Endodermal cell (in vitro differentiated cells): Measurements from ENCODE around the gene H6PD. TPM values are rescaled to one million over a fixed set of nuclear protein-coding genes. Genes with fewer than 3 reads are reported as not detected.

Source experiments
- DNase-seq: peaks from one replicate; pipeline ENCODE4 v3.0.0-alpha.2; 2017
- H3K27ac ChIP-seq: 2 replicates; pipeline ENCODE4 v1.5.1; 2013; ENCODE audit warnings: mild to moderate bottlenecking, low read depth, low read length, moderate library complexity
- H3K27me3 ChIP-seq: 2 replicates; pipeline ENCODE4 v1.6.1; 2013; ENCODE audit warnings: mild to moderate bottlenecking, low read length, moderate library complexity; ENCODE audit not compliant: insufficient read depth, control insufficient read depth, poor library complexity, severe bottlenecking
- H3K36me3 ChIP-seq: 2 replicates; pipeline ENCODE4 v1.7.0; 2013; ENCODE audit warnings: mild to moderate bottlenecking, low read length, moderate library complexity; ENCODE audit not compliant: control insufficient read depth, insufficient read depth
- H3K4me1 ChIP-seq: one replicate; pipeline ENCODE4 v1.7.0; 2013; ENCODE audit warnings: low read length; ENCODE audit not compliant: control insufficient read depth, insufficient read depth
- H3K4me3 ChIP-seq: 2 replicates; pipeline ENCODE4 v1.5.1; 2013; ENCODE audit warnings: mild to moderate bottlenecking, low read length, moderate library complexity
- H3K9ac ChIP-seq: 2 replicates; pipeline ENCODE4 v1.6.1; 2013; ENCODE audit warnings: mild to moderate bottlenecking, low read length, moderate library complexity; ENCODE audit not compliant: poor library complexity, severe bottlenecking; ENCODE audit errors: extremely low read depth
- H3K9me3 ChIP-seq: 2 replicates; pipeline ENCODE4 v1.6.1; 2013; ENCODE audit warnings: mild to moderate bottlenecking, low read length, moderate library complexity; ENCODE audit not compliant: control insufficient read depth
- H3K27ac Mint-ChIP-seq: 2 replicates; pipeline ENCODE4 v1.8.0; 2020; ENCODE audit warnings: mixed read lengths
- H3K27me3 Mint-ChIP-seq: 2 replicates; pipeline ENCODE4 v1.8.0; 2021; ENCODE audit warnings: mild to moderate bottlenecking, mixed read lengths; ENCODE audit not compliant: insufficient read depth
- H3K36me3 Mint-ChIP-seq: 2 replicates; pipeline ENCODE4 v1.8.0; 2020; ENCODE audit warnings: low read depth, mixed read lengths
- H3K4me1 Mint-ChIP-seq: 2 replicates; pipeline ENCODE4 v1.8.0; 2020; ENCODE audit warnings: mixed read lengths
- H3K4me3 Mint-ChIP-seq: 2 replicates; pipeline ENCODE4 v1.8.0; 2020; ENCODE audit warnings: mild to moderate bottlenecking, moderate library complexity, mixed read lengths
- H3K9me3 Mint-ChIP-seq: 2 replicates; pipeline ENCODE4 v1.8.0; 2020; ENCODE audit warnings: mild to moderate bottlenecking, mixed read lengths
- CTCF ChIP-seq: fragments of 200-600 bp; sonication (generic); conservative IDR thresholded peaks from 2 replicates; pipeline ENCODE4 v1.5.0; 2021; ENCODE audit warnings: antibody characterized with exemption, mild to moderate bottlenecking
- WGBS, 2 experiments: methylation state at CpG; one replicate each; pipeline versions ENCODE4 v1.1.5 to v1.1.7; 2013; ENCODE audit warnings: missing lambda C conversion rate in 2 of 2, mixed read lengths in 1 of 2; ENCODE audit not compliant: insufficient coverage in 1 of 2, insufficient read length in 1 of 2; 5-methylcytosine and 5-hydroxymethylcytosine counted together
- total RNA-seq, 2 donors: library from RNA; stranded (reverse); fragmentation: NEBNext Ultra II Directional in 1 of 2; extraction: Animal tissue kit (Norgen Biotek cat#: 25700) in 1 of 2; gene quantifications; 2 replicates in 1 of 2; 3 replicates in 1 of 2; pipeline ENCODE4 v1.2.1, GENCODE V29; 2021

H6PD gene
- total RNA-seq, 2 donors from 2014 or later: 21.5 to 34.4 TPM

- H3K9me3 ChIP-seq: no peaks in the 10 kb centered on the region
- no peaks in the 10 kb centered on the region for H3K9me3 Mint-ChIP-seq
- no peak overlapping the region for H3K27ac ChIP-seq
These were observed 7.9 kb downstream of the H6PD start for GRCh38 chr1:9242338-9242969.

GRCh38 chr1:9243066-9243739 is 8.6 kb downstream of the H6PD start:
- no peak overlapping the region for H3K9ac ChIP-seq
- H3K36me3 ChIP-seq: no peaks in the 10 kb centered on the region
- H3K27me3 Mint-ChIP-seq: peaks cover 28% of the 10 kb centered on the region
- peaks cover 10% of the 10 kb centered on the region for H3K36me3 Mint-ChIP-seq
- H3K4me1 ChIP-seq: peaks cover 16% of the 10 kb centered on the region
- 76 to 88% methylated on average over 1 to 9 of the region's 9 CpGs for WGBS, 2 experiments
- H3K27ac Mint-ChIP-seq: peak overlapping the region; percentile 59
- no peak overlapping the region for H3K4me3 Mint-ChIP-seq
- DNase-seq: no peak
- no peak overlapping the region for H3K27ac ChIP-seq
- no peak for TF ChIP-seq CTCF
- H3K4me1 Mint-ChIP-seq: peaks cover 37% of the 10 kb centered on the region
- H3K9me3 Mint-ChIP-seq: no peaks in the 10 kb centered on the region
- no peaks in the 10 kb centered on the region for H3K27me3 ChIP-seq
- no peaks in the 10 kb centered on the region for H3K9me3 ChIP-seq
- H3K4me3 ChIP-seq: no peak overlapping the region

More at GRCh38 chr1:9242338-9242969, 7.9 kb downstream of the H6PD start:
- TF ChIP-seq CTCF: no peak
- Histone ChIP-seq H3K27me3 (no peaks in the 10 kb centered on the region), H3K4me3 (no peak overlapping the region), H3K36me3 (no peaks in the 10 kb centered on the region), H3K9ac (no peak overlapping the region), H3K4me1 (peaks cover 16% of the 10 kb centered on the region)
- Mint-ChIP-seq H3K27ac (no peak overlapping the region), H3K4me1 (peaks cover 37% of the 10 kb centered on the region), H3K36me3 (peaks cover 5% of the 10 kb centered on the region), H3K27me3 (peaks cover 28% of the 10 kb centered on the region), H3K4me3 (no peak overlapping the region)
- 76 to 86% methylated on average over 6 to 10 of the region's 10 CpGs for WGBS, 2 experiments
- DNase-seq: no peak

- no peak for DNase-seq
- Histone ChIP-seq H3K36me3 (no peaks in the 10 kb centered on the region), H3K9ac (no peak overlapping the region), H3K27ac (no peak overlapping the region), H3K4me1 (peaks cover 18% of the 10 kb centered on the region), H3K27me3 (no peaks in the 10 kb centered on the region), H3K4me3 (no peak overlapping the region), H3K9me3 (no peaks in the 10 kb centered on the region)
- peaks cover 38% of the 10 kb centered on the region for H3K4me1 Mint-ChIP-seq
- no peak overlapping the region for H3K4me3 Mint-ChIP-seq
- H3K9me3 Mint-ChIP-seq: no peaks in the 10 kb centered on the region
- 91 to 93% methylated on average over 8 to 9 of the region's 9 CpGs for whole genome bisulfite sequencing, 2 experiments
- H3K27ac Mint-ChIP-seq: no peak overlapping the region
- peaks cover 11% of the 10 kb centered on the region for H3K36me3 Mint-ChIP-seq
- no peak for TF ChIP-seq CTCF
- peaks cover 28% of the 10 kb centered on the region for H3K27me3 Mint-ChIP-seq
These were observed 10.1 kb downstream of the H6PD start for GRCh38 chr1:9244501-9245229.
